HG03342 (cell line): ENCODE results near the gene FAM234B.

ENCODE experiments used
- ATAC-seq: cut with Tn5 transposase; IDR thresholded peaks from one replicate; pipeline ENCODE4 v1.9.1; 2021; ENCODE audit warnings: mild to moderate bottlenecking, moderate library complexity; ENCODE audit not compliant: unreplicated experiment

FAM234B gene

GRCh38 chr12:13090054-13090453, 45.9 kb downstream of the FAM234B start:
- no peak for ATAC-seq

- ATAC-seq = no peak
Observed at GRCh38 chr12:13091832-13092231, 47.7 kb downstream of the FAM234B start.

GRCh38 chr12:13093191-13093847, 49.1 kb downstream of the FAM234B start:
- no peak for ATAC-seq

DNA sequence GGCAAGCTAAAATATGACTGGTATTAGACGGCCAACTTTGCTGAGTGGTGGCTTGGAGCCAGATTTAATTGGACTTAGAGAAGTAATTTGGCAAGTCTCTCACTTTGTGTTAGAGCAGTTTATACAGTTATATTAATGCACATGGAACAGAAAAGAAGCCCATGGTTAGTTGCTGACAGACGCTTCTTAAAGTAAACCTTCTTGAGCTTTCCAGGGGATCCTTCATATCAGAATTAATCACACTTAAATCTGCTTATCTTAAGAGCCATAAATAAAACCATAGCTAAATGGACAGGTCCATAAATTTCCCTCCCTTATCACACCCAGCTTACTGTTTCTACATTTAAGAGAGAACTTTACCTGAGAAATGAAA, 49.7 kb downstream of the FAM234B start:
- no peak for ATAC-seq

GRCh38 chr12:13094367-13094766, 50.2 kb downstream of the FAM234B start:
- peak; percentile 39 for ATAC-seq

GRCh38 chr12:13095266-13095995, 51.2 kb downstream of the FAM234B start:
- ATAC-seq = no peak

DNA sequence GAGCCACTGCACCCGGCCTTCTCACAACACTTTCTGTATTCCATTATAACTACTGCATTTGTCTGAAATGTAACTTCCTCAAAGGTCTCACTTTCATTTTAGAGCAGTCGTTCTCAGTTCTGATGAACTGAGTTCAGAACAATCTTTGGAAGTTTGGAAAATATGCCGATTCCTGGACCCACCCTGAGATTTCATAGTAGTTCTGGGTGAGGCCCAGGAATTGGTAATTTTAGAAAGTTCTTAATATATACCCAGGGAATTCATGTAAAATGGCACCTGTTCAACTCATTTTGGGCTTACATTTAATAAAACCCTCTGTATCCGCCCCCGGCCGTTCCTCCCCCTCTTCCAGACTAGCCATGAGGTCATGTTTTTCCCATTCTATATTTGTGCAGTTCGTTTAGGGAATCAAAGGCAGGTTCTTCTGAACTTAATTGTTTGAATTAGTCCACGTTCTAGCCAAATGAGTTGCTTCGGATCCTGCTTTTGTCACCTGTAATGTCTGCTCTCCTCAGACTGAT, 53.4 kb downstream of the FAM234B start:
- ATAC-seq = no peak

DNA sequence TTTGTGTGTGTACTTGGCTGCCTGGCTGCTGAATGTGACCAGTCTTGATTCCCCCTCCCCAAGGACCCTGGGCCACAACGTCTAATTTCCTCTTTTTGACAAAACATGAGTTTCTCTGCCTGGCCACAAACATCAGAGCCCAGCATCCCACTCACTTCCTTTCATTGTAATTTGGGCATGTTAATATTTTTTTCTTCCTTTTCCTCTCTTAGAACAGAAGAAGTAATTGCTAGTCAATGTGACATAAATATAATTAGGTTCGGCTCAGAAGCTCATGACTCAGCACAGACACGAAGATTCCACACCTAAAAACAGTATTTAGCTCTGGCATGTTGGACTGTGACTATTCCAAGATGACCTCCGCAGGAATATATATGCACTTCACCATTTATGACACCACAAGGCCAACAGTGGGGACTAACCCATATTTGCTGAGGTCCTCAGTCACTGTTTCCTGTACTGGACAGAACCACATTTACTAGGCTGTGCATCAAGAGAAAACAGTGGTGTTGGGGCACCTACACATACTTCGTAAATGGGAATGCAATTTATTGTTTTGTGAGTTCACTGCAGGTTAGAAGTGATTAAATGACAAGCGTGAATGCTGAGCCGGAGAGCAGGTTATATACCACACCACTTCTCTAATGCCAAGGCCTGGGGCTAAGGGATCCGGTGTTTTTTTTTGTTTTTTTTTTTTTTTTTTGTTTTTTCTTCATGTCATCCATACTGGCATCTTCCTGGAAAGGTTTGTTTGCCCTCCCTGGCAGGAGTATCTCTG, 55.1 kb downstream of the FAM234B start:
- ATAC-seq = no peak

DNA sequence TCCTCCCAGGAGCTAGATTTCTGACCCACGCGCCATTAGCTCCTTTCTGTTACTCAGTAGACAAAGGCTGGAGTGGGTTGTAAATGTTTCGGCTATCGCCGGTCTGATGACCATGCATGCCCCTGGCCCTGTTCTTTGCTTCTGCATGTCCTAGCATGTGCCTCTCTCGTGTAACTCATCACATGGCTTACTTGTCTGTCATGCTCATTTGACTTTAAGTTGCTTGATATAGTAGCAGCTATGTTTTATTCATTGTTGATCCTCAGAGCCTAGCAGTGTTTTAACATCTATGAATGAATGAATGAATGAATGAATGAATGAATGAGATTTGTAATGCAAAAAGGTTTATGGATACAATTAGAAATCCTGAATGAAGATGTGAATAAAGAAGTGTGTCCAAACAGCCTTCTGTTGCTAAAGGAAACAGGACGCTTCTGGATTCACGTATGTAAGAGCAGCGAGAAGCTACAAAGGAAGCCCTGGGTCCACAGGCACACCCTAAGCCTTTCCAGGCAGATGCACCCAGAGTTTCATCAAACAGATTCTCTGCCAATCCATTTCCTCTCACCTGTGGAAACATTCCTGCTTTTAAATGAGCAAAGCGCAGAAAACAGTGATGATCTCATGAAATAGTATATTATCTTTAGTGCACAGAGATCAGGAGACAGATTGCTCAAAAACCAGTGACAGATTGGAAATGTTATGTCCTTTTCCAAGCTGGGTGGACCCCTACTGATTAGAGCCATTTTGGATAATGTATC, 55.8 kb downstream of the FAM234B start:
- no peak for ATAC-seq

- ATAC-seq = no peak
Observed at GRCh38 chr12:13100605-13100881, 56.4 kb downstream of the FAM234B start.

GRCh38 chr12:13100882-13101769, 56.9 kb downstream of the FAM234B start:
- peak; percentile 85 for ATAC-seq

DNA sequence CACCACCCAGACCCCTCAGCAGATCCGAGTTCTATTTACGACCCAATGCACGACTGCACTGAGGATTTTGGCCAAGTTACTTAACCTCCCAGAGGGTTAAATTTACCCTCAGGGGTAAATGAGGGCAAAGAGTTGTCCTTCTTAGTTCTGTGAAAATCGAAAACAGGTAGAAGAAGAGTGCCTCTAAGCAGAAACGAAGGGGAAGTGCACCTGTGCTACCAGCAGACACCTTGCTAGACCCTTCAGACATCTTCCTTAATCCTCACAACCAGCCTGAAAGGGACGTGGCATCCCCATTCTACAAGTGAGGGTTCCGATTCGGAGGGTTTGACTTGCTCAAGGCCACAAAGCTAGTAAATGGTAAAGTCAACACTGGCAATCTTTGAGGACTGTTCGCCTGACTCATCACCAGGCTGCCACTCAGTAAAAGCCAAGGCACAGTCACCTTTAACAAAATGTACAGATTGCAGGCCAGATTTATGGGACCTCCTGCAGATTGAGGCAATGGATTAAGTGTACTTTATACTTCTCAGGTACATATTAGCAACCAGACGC, 57.7 kb downstream of the FAM234B start:
- no peak for ATAC-seq

DNA sequence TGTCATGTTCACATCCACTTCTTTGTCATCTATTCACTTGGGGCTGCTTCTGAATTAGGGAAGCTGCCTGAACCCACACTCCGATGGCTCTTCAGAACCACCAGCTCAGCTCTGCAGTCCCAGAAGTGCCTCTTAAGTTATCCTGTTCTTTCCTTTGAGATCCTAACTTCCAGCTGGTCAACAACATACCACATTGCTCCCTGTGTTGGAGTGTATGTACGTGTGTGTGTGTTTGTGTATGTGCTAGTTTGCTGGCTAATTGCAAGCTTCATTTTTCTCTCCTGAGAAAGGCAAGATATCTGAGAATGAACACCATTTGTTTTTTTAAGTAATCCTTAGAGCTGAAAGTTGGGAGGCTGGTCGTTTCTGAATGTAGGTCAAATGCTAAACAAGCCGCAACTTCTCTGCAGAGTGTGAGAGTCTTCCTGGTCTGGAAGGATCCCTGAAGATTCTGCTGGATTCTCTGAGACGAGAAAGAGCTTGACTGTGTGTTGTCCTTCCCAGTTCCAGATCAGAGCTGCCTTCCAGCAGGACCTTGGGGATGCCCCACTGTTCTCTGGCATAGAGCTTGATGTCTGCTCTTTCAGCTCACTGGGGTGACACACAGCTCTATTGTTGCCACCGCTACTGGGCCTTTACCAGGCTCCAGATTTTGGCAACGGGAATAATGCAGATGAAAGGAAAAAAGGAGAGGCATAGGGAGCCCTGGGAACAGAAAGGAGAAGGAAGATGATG, 58.4 kb downstream of the FAM234B start:
- ATAC-seq = no peak

DNA sequence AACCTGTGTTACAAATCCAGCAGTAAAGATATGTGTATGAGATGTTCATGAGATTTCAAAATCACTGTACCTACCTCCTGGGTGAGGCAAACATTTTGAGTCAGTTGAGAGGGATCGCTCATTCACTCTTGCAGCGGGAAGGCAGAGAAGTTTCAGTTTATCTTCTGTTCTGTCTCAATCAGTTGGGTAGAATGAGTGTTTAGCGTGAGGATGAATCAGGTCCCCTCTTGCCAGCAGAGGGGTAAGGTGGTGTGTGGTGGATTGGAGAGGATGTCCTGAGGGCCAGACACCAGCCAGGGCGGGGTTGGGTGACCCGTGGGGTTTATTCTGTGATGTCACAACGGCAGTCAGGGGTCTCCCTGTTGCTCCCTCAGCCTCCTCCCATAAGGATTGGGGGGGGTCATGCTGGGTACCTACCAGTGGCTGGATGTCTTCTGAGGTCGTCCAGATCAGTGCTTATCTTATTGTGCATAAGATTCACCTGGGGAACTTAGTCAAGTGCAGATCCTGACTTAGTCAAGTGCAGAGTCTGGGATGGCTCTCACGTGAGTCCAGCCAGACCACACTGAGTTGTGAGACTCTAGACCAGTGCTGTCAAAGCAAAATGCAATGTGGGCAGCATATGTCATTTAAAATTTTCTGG, 59.3 kb downstream of the FAM234B start, which contains the start of gene GSG1:
GSG1 (minus strand) TSS at position 277 of the 643 bp plus-strand sequence; CDS start at position 122, 155 bp downstream.
- ATAC-seq = no peak

- no peak for ATAC-seq
Observed at GRCh38 chr12:13104409-13104808, 60.2 kb downstream of the FAM234B start.

GRCh38 chr12:13105781-13106180, 61.6 kb downstream of the FAM234B start:
- no peak for ATAC-seq

DNA sequence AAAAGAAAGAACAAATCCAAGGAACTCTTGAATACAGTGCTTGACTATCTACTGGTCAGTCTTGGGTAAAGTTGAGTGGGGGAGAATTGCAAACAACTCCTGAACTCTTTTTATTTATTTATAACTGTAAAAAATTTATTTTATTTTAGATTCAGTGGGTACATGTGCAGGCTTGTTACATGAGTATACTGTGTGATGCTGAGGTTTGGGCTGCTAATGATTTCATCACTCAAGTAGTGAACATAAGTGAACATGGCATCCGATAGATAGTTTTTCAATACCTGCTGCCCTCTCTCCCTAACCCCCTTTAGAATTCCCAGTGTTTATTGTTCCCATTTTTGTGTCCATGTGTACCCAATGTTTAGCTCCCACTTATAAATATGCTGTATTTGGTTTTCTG, 62.5 kb downstream of the FAM234B start:
- no peak for ATAC-seq

- ATAC-seq = no peak
Observed at GRCh38 chr12:13112968-13113367, 68.8 kb downstream of the FAM234B start.
